ENCODE measurements around the gene SPATS2L.

SPATS2L gene

DNA sequence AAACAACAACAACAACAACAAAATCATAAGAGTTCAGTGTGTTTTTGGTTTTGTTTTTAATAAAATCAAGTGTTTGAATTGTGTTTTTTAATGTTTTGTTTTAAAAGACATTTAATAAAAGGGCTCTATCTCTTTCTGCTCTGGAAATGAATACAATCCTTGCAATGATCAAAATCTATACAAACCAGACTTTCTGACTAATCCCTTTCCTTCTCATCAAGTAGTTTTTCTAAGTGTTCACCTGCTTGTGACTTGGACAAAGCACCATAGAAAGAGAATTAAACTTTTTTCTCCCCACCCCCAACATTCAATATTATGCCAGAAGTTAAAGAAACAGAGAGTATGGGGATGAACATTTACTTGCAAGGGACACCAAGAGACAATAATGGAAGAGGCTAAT is 142.0 kb downstream of the SPATS2L start:
- no peak for DNase-seq

DNA sequence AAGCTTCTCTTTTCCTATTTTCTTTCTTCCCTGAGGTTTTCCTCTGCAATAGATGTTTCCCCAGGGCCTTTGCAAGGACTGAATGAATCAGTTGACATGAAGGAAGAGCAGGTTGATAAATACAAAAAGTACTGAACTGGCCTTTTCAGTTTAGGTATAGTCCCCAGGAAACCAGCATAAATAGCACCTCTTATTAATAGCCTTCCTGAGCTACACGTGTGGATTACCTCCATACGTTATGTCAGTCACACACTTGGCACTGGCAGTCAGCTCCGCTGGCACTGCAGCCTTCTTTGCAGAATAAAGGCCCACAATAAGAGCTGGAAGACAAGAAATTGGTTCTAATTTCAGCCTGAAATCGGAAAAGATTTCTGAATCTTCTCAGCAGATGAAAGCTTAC is 142.7 kb downstream of the SPATS2L start:
- DNase-seq = no peak

DNA sequence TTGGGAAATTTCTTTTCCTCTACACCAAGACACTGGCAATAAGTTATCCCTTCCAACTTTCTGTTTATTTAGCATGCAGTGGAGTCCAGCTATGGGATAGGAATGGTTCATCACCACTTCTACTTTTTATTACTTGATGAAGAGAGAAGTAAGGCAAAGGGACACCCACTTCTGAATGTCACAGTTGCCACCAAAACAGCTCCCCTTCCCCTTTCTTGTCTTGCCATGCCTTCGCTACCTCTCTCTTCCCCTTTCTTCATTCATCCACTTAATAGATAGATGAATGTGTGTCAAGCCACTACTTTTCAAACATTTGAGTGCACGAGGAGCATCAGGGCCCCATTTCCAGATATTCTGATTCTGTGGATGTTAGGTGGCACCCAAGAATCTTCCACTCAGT is 143.8 kb downstream of the SPATS2L start:
- no peak for DNase-seq

DNA sequence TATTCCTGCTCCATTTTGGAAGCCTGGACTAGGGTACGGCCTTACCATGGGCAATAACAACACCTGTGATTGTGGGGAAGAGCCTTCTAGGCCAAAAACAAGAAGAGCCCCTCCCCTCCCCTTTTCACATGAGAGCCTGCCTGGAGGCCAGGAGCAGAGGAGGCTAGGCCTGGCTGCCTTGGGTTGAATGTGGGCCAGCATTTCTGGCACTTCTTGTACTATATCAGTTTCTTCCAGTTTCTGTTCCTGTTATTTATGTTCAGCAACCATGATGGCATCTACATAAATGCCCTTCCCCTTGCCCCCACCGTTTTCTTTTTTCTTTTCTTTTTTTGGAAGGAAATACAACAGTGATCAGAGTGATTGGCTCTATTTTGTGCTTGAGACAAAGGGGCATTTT is 145.0 kb downstream of the SPATS2L start:
- no peak for DNase-seq

DNA sequence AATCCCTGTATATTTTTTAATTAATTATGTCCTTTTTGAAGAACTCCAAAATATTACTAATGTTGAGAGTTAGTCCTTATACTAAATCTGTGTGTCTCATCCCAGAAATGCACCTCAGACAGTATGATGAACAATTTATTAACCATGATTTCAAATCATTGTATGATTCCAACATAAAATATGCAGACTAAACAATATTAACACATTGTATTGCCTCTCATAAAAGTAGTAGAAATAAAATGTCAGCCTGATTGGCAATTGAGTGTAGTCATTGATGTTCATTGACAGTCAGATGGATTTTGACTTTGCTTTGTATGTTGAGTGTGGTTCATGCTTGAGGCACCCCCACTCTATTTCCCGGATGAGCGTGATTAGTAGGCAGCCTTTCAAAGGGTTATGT is 145.9 kb downstream of the SPATS2L start:
- no peak for DNase-seq

DNA sequence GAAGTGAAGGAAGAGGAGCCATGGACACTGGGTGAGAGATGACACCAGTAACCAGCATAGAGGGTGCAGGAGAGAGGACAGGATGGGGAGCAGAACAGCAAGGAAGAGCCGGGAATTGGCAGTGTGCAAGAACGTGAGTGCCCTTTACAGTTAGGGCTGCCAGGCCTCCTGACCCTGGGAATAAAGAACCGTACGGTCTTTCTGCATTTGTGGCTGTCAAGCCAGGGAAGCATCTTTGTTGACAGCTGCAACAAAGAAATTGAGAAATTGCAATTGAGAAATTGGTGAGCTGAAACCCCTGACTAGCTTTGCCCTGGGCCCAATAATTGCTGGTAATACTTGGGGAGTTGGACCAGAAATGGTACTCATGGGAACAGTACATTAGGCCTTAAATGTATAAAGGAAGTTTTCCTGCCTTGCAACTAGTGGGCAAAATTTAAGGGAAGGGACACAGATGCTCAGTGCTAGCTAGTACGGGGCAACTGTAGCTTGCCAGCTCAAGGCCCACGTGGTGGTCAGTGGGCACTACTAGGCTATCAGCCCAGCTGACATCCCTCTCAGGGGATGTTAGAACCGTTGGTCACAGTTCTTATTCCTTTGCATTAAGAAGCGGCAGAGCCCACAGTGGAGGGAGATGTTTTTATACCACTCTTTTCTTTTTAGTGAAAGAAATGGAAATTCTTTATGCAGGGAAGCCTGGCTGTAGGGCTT is 146.8 kb downstream of the SPATS2L start:
- no peak for DNase-seq

DNA sequence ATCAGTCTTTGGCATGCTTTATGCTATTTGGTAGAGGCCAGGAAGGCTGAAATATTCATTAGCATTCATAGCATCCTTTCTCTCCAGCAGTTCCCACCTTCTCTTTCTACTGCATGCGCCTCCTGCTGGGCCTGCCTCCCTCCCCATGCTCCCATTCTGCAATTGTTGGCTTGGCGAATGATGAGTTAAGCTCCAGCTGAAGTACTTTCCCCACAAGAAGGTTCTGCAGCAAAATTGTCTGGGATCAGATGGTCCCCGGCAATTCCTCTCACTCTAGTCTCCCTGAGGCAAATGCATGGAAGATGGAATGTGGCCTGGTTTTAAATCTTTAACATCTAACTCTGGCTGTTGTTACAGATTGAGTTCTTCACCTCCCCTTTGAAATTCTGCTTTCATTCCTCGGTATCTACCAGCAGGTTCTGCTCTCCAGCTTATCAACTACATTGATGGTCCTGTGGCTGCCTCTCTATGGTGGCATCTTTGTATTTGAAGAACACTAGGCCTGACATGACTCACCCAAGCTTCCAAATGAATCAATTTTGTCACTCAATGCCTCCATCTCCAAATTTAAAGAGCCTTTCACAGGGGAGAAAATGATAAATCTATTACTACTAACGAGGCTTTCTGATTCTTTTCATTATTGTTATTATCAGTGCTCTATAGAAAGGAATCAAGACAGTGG is 147.5 kb downstream of the SPATS2L start:
- no peak for DNase-seq

DNA sequence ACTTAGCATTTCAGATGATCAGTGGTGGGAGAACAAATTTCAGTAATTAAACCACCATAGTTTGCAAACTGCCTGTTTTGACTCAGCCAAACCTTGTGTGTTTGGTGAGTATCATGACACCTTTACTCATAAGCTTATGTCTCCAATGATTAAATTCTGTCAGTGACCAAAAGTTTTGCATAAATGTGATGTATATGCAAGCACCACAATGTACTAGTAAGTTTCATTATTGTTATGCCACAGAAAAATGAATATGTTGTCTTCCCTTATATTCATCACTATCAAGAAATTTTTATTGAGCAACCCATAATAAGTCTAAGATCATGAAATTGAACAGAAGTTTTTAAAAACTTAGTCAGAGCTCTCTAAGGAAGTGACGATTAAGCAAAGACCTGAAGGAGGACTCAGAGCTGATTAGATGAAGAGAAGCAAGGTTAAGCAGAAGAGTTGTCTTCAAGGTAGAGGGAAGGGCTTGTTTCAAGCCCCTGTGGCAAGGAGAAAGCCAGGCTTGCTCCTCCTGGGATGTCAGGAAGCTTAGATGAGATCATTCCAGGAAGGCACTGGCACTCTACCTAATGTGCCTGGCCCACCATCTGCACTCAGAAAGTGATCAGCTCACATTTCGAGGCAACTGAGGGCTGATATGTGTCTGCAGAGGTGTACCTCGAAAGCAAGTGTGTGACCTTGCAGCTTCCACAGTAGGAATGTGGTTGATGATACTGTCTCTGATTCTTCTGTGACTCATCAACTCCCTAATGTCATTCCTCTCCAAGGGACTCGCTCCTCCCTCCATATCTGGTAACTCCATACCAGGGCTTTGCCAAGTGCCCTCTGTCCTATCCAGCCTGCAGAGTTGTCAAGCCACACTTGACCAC is 148.7 kb downstream of the SPATS2L start:
- no peak for DNase-seq

DNA sequence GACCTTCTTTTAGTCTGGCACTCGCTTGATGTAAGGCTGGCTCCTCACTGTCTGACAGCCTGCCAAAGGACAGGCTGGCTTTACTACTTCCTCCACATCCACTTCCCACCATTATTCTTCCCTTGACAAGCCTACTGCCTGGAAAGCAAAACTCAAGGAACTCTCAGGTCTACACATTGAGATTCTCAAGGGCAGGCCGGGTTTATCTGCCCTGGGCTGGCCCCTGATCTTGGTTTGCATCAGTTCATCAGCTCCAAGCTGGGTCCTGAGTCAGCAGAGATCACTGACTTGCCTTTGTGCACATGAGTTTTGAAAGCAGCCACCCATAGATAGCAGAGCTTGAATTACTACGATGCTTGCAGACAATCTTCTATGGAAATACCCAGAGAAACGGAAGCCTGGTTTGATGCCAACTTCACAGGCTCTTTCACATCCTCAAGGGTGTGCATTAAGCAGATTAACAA is 149.5 kb downstream of the SPATS2L start:
- DNase-seq = no peak

DNA sequence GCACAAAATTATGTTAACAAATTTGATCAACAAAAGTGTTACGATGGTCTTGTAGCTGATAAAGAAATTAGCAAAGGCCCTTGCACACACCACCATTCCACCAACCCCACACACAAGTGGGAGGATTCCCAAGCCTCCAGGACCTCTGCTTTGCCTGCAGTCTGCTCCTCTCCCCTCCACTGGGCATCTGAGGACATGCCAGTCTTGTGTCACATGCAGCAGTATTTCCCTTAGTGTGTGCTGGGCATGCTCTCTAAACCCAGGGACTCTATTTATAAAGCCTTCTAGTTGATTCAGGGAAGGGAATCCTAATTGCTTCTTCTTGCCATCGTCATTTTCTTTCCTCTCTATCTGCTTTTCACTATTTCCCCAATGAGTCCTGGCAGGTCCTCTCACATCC is 150.1 kb downstream of the SPATS2L start:
- DNase-seq = no peak

DNA sequence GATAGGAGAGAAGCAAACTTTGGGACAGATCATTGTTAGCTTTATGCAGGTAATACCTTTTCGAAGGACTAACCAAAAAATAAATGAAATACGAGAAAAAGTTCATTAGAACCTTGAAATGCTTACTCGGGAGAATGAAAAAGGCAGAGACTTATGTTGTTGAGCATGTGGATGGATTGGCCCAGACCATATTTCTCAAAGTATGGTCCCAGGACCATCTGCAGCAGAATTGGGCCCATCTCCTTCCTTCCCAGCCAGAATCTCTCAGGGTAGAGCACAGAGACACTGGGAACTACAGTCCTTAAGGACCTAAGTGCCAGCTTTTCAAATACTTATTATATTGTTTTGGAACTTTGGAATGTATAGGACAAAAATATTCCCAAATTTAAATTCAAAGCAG is 152.6 kb downstream of the SPATS2L start:
- no peak for DNase-seq

DNA sequence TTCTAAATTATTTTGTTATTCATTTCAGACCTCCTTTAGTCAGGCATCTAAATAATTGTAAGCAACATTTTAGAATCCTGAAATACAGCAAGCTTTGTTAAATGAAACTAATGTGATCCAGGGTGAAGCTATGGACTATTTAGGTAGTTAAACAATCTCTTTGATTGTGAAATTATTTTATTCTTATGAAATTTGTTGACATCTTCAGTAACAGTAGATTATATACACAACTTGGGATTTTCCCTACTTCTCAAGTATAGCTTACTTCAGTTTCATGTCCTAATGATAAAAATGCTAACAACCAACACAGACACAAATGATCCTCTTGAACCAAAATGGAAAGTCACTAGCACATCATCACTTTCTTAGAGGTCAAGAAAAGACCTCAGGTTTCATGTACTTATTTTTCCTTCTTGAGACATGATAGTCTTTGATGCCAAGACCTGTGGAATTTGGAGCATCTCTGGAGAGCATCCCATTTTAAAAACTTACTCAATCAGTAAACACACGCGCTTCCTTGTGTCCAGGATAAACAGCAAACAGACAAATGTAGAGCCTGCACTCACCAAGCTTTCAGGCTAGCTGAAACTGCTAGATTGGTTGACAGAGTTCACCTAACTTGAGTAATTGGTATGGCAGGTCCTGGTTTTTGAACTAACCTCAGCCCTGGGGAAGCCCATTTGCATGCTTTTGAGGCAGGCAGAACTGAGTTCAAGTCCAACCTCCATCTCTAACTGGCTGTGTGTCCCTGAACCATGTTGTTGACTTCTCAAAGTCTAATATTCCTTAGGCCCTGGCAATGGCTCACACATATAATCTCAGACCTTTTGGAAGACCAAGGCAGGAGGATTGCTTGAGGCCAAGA is 155.6 kb downstream of the SPATS2L start:
- no peak for DNase-seq

DNA sequence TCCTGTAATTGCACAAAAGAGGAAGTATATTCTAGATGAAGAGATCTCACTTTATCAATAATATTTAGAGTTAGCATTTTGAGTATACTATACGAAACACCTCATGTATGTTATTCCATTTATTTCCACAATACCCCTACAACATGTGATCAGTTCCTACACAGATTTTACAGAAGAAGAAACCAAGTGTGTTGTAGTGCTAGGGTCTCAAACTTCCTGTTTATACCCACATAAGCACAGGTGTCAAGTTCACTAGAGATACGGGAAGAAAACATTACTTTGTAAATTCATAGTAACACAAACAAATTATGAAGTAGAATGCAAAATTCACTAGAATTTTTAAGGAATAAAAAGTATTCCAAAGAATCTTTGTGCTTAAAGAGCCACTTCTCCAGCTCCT is 157.0 kb downstream of the SPATS2L start:
- DNase-seq = no peak

DNA sequence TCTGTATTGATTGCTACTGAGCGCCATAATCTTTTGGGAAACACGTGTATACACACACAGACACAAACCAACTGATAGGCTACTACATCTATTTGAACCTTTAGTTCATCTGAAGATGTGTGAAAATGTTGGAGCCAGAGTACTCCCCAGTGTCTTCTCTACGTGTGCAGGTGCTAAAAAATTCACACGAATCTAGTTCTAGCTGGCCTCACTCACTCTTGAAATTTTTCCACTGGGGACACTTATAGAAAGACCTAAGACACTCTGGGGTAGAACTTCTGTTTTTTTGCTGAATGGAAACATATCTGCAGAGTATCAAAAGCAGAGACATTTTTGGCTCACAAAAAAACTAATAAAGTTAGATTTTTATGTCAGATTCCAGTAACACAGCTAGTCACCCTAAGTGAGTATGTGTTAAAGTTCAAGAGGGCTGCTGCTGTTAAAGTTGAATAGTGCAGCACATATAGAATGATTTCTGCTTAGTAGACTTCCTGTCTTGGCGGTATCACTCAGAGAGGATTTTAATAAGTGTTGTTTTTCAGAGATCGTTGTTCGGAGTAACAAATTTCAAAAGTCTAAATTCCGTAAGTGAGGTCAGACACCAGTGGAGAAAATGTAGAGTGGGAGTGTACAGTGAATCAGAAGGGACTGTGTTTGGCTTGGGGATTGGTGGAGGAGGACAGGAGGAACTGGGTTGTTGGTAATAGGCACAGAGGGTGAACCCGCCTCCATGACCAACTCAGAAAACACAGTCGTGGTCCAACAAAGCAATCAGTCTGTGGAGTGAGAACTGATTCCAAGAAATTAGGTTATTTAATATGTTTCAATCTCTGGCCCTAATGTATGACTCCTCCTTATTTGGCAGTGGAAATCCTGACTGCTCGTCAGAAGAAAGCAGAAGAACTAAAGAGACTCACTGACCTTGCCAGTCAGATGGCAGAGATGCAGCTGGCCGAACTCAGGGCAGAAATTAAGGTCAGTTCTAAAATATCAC is 160.2 kb downstream of the SPATS2L start:
- no peak for DNase-seq

DNA sequence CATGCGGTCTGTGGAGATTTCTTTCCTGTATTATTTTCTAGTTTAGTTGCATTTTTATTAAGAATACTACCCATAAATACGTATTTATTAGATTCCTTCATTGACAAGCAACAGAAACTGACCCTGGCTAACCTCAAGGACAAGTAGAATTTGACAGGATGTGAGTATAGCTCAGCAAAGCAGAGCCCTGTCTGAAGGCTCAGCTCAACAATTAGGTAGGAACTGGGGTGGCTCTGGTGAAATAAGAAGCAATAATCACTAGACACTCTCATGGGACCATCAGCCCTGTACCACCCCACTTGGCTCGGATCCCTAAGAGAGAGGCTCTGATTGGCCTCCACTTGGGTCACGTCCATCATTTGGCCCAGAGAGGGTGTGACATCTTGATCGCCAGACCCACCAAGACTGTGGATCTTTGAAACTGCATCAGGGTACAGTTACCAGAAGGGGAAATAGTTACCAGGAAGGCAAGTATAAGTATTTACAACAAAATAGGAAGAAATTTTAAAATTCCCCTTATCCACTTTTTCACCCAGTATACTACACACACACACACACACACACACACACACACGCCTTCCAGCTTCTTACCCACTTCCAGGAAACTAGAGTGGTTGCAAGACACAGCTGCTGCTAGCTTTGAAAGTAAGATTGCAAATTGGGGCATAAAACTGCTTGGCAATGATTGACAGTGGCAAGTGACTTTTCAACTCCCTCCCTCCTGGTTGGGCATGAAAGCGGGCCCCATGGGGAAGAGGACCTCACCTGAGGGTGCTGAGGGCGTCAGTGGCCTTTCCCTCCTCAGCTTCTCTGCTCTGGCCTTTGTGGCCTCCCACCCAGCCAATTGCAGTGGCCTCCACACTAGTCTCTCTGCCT is 161.6 kb downstream of the SPATS2L start:
- no peak for DNase-seq

DNA sequence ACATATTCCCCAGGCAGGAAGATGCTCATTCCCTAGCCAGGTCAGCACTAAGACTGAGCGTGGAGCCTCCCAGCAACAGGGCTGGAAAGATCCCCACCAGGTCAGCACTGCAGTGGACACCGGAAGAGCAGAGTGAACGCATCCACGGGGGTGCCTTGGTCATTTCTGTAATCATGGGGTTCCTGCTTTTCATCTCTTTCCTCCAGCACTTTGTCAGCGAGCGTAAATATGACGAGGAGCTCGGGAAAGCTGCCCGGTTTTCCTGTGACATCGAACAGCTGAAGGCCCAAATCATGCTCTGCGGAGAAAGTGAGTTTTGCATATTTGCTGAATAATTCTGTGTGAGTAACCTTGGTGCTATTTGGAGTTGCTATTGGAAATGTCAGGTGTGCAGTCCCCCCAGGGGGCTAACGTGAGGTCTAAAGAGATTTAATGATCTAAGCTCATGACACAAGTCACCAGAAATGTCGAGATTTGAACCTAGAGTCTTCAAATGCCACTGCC is 163.3 kb downstream of the SPATS2L start:
- no peak for DNase-seq

DNA sequence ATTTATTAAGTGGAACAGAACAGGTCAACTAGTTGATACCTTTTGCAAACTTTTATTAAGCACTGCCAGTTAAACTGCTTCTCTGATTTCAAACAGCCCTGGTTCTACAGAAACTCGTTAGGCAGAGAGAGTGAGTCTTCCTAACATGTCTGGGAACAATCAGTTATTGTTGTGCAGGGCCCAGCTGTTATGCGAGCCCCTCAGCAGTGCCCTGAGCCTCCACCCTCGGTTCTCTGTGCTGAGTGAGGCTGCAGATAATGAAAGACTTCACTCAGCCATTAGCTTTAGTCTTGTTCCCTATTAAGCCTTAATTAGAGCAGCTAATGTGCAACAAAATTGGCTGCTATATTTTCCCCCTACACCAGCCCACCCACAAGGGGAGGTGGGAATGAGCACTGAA is 163.7 kb downstream of the SPATS2L start:
- DNase-seq = no peak

DNA sequence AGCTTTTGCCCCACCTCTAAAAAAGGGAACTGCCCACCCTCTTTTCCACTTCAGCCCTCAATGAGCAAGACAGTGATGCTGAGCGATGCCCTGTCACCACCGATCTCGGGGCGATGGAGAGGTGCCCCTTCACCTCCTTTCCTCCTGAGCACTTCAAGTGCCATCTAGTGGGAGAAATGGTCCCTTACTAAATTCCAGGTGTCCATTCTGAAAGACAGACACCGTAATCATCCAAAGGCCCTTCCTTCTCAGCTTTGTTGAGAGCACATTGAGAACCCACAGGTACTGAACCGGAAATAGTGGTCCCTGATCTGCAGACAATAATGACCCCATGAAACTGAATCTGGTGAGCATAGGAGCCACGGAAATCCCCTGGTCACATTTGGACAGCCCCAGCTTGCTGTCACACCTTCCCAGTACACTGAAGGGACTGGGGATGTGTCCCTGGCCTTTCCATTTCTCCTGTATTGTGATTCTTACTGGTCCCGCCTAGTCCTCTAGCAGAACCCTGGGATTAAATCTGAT is 164.9 kb downstream of the SPATS2L start:
- peak; percentile 1 for DNase-seq

DNA sequence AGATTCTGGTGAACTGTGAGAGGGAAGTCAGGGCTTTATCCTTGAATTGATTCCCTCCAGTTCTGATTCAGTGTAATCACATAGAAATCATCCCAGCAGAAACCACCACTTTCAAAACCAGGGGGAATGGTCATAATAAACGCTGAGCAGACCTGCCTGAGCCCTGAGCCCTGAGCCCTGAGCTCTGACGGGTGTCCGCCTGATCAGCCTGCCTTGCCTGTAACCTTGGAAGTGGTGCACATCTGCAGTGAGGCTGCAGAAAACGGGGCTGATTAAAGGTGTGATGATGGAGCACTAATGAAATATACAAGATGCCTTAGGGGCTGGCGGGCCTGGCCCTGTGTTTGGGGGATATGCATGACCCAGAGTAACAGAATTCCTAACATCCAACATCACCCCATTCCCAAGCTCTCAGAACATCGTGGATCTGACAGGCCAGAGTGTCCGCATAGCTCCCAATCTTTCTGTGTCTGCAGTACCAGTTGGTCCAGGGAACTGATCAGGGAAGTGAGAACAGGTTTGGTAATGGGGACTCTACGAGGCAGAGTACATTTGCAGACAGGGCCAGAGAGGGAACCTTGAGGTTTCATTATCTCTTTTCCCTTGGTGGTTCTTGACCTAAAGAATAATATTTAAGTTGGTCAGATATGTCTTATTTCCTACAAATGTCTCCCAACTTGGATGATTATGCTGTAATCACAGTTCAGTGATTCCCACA is 165.6 kb downstream of the SPATS2L start:
- DNase-seq = no peak

Measured in NCI-H2171 (cell line).